Ovary (tissue), 3 donors: ENCODE results near the gene IDE.

Source experiments
- CTCF ChIP-seq, 3 donors: fragments of 450-650 bp in 2 of 3; fragments of 200-600 bp in 1 of 3; IDR thresholded peaks; one replicate each; pipeline versions ENCODE4 v1.5.1 to v1.8.0; 2016 to 2022; ENCODE audit warnings: antibody characterized with exemption in 3 of 3, mild to moderate bottlenecking in 1 of 3
- POLR2A ChIP-seq: fragments of 450-650 bp; IDR thresholded peaks from one replicate; pipeline ENCODE4 v1.6.1; 2017; ENCODE audit warnings: antibody characterized with exemption, mild to moderate bottlenecking, moderate library complexity
- donor health status: DM: no; HTN: no; CAD: no.

GRCh38 chr10:92430103-92430502 lies 143.8 kb downstream of the IDE start:
- TF ChIP-seq CTCF (IDR thresholded peaks at IDR 0.05) (no peak), POLR2A (no peak)
